Measurements from ENCODE around the gene MAST2.

The MAST2 gene

GRCh38 chr1:45913731-45914501, 110.5 kb downstream of the MAST2 start:
- no peak overlapping the region for H3K4me3 ChIP-seq (ENCODE audit: low read depth, low read length)
- DNase-seq (ENCODE audit: low read depth), result no peak
- in situ Hi-C loops (cut with HindIII; ENCODE audit: low sequenced_read_pairs), result no loop called here
- TF ChIP-seq CTCF (IDR thresholded peaks at IDR 0.05; ENCODE audit: low read depth, low read length, missing control alignments), result no peak

GRCh38 chr1:45914836-45915235, 111.4 kb downstream of the MAST2 start:
- DNase-seq (ENCODE audit: low read depth), result no peak
- in situ Hi-C loops (cut with HindIII; ENCODE audit: low sequenced_read_pairs), result no loop called here
- H3K4me3 ChIP-seq (ENCODE audit: low read depth, low read length), result no peak overlapping the region
- no peak for TF ChIP-seq CTCF (IDR thresholded peaks at IDR 0.05; ENCODE audit: low read depth, low read length, missing control alignments)

DNA sequence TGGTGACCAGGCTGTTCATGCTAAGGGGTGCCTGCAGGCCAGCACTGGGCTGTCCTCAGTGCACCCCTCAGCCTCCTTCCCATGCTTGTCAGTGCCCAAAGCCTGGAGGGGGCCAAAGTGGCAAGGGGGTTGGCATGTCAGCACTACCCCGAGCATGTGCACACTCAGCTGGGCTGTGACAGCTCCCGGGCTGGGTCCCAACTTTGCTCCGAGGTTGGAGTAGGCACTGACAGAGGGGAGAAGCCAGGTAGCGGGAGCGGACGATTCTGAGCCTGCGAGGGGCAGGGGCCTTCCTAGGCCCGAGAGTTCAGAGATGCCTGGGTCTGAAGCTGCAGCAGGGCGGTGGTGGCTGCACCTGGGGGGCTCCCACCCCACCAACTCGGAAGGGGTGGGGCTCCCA, 119.0 kb downstream of the MAST2 start:
- no peak for TF ChIP-seq CTCF (IDR thresholded peaks at IDR 0.05; ENCODE audit: low read depth, low read length, missing control alignments)
- DNase-seq (ENCODE audit: low read depth), result no peak
- in situ Hi-C loops (cut with HindIII; ENCODE audit: low sequenced_read_pairs), result no loop called here
- H3K4me3 ChIP-seq (ENCODE audit: low read depth, low read length), result no peak overlapping the region

- no peak for DNase-seq (ENCODE audit: low read depth)
- in situ Hi-C loops (cut with HindIII; ENCODE audit: low sequenced_read_pairs), result no loop called here
- no peak for TF ChIP-seq CTCF (IDR thresholded peaks at IDR 0.05; ENCODE audit: low read depth, low read length, missing control alignments)
- no peak overlapping the region for H3K4me3 ChIP-seq (ENCODE audit: low read depth, low read length)
Observed at GRCh38 chr1:45922813-45923212, 119.4 kb downstream of the MAST2 start.

DNA sequence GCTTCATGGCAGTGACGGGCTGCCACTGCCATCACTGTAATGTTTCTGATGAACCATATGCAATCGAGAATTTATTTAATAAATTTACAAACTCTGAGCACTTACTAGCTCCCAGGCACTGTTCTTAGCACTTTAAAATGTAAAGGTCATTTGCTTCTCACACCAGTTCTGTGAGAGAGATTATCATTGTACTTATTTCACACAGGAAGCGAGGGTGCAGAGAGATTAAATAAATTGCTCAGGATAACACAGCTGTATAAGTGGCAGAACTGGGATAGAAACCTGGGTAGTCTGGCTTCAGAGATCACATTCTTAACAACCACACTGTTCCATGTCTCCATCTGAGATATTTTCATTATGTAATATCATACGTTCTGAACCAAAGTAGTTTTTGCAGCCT, 119.9 kb downstream of the MAST2 start:
- no peak overlapping the region for H3K4me3 ChIP-seq (ENCODE audit: low read depth, low read length)
- no peak for TF ChIP-seq CTCF (IDR thresholded peaks at IDR 0.05; ENCODE audit: low read depth, low read length, missing control alignments)
- DNase-seq (ENCODE audit: low read depth), result no peak
- in situ Hi-C loops (cut with HindIII; ENCODE audit: low sequenced_read_pairs), result no loop called here

DNA sequence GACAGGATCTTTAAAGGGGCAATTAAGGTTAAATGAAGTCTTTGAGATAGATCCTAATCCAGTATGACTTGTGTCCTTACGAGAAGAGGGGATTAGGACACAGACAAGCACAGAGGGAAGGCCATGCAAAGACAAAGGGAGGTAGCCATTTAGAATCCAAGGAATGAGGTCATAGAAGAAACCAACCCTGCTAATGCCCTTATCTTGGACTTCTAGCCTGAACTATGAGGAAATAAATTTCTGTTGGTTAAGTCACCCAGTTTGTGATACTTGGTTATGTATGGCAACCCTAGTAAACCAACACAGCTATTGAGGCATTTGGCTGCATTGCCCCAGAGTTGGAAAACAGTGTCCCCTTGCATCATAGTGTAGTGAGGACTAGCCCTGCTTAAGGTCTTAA, 121.3 kb downstream of the MAST2 start:
- DNase-seq (ENCODE audit: low read depth), result no peak
- TF ChIP-seq CTCF (IDR thresholded peaks at IDR 0.05; ENCODE audit: low read depth, low read length, missing control alignments), result no peak
- in situ Hi-C loops (cut with HindIII; ENCODE audit: low sequenced_read_pairs), result loop anchor here (5.0 kb wide), 1 partner anchor 57 kb away; no protein-coding TSS in a partner anchor
- H3K4me3 ChIP-seq (ENCODE audit: low read depth, low read length), result no peak overlapping the region
